GM23338 (cell line): Measurements from ENCODE around the gene LAMC3. TPM values are rescaled to one million over a fixed set of nuclear protein-coding genes. Genes with fewer than 3 reads are reported as not detected.

ENCODE experiments used
- ATAC-seq: fragments of 200-7000 bp; cut with Tn5 transposase; 3 replicates; pipeline ENCODE4 v1.9.1; 2020
- DNase-seq: peaks from one replicate; pipeline ENCODE4 v3.0.0-alpha.2; 2015; ENCODE audit warnings: low spot score
- H2AFZ ChIP-seq: fragments of 200-600 bp; sonication (generic); 2 replicates; pipeline ENCODE4 v1.8.0; 2016; ENCODE audit warnings: antibody characterized with exemption, mild to moderate bottlenecking, moderate library complexity
- H3F3A ChIP-seq: fragments of 200-600 bp; sonication (generic); replicated peaks from 2 replicates; pipeline ENCODE4 v1.8.0; 2017; ENCODE audit warnings: antibody characterized with exemption, mixed run types, low read depth
- H3K27ac ChIP-seq: fragments of 200-600 bp; sonication (generic); 2 replicates; pipeline ENCODE4 v1.6.1; 2016; ENCODE audit warnings: low read depth
- H3K27me3 ChIP-seq: fragments of 200-600 bp; sonication (generic); 2 replicates; pipeline ENCODE4 v1.8.0; 2016; ENCODE audit warnings: mild to moderate bottlenecking, mixed run types, moderate library complexity; ENCODE audit not compliant: insufficient read depth
- H3K36me3 ChIP-seq: fragments of 200-600 bp; sonication (generic); 2 replicates; pipeline ENCODE4 v1.8.0; 2016; ENCODE audit warnings: mild to moderate bottlenecking; ENCODE audit not compliant: insufficient read depth
- H3K4me1 ChIP-seq: fragments of 200-600 bp; sonication (generic); 2 replicates; pipeline ENCODE4 v1.8.0; 2016; ENCODE audit warnings: mild to moderate bottlenecking, moderate library complexity; ENCODE audit not compliant: insufficient read depth
- H3K4me2 ChIP-seq: fragments of 200-600 bp; sonication (generic); 2 replicates; pipeline ENCODE4 v1.7.1; 2017; ENCODE audit warnings: mixed run types
- H3K4me3 ChIP-seq: fragments of 200-600 bp; sonication (generic); 2 replicates; pipeline ENCODE4 v1.6.1; 2016; ENCODE audit warnings: mixed run types
- H3K79me2 ChIP-seq: fragments of 200-600 bp; sonication (generic); replicated peaks from 2 replicates; pipeline ENCODE4 v1.8.0; 2017; ENCODE audit warnings: mild to moderate bottlenecking; ENCODE audit not compliant: insufficient read depth
- H3K9me2 ChIP-seq: fragments of 200-600 bp; sonication (generic); 2 replicates; pipeline ENCODE4 v1.8.0; 2017; ENCODE audit not compliant: insufficient read depth
- H4K20me1 ChIP-seq: fragments of 200-600 bp; sonication (generic); replicated peaks from 2 replicates; pipeline ENCODE4 v1.8.0; 2017; ENCODE audit warnings: mild to moderate bottlenecking; ENCODE audit not compliant: insufficient read depth
- H3K27ac Mint-ChIP-seq: 2 replicates; pipeline ENCODE4 v1.8.0; 2020; ENCODE audit warnings: inconsistent platforms, mild to moderate bottlenecking, moderate library complexity, mixed read lengths
- H3K27me3 Mint-ChIP-seq: 3 replicates; pipeline ENCODE4 v1.8.0; 2022; ENCODE audit warnings: low read depth, mild to moderate bottlenecking, moderate library complexity, mixed read lengths, inconsistent platforms; ENCODE audit not compliant: insufficient read depth, poor library complexity
- H3K36me3 Mint-ChIP-seq: 3 replicates; pipeline ENCODE4 v1.8.0; 2021; ENCODE audit warnings: low read depth, mild to moderate bottlenecking, inconsistent platforms, moderate library complexity, mixed read lengths
- H3K4me1 Mint-ChIP-seq: 3 replicates; pipeline ENCODE4 v1.8.0; 2020; ENCODE audit warnings: mild to moderate bottlenecking, inconsistent platforms, mixed read lengths
- H3K4me3 Mint-ChIP-seq: 3 replicates; pipeline ENCODE4 v1.8.0; 2021; ENCODE audit warnings: moderate library complexity, mild to moderate bottlenecking, inconsistent platforms, mixed read lengths
- H3K9me3 Mint-ChIP-seq: 3 replicates; pipeline ENCODE4 v1.8.0; 2020; ENCODE audit warnings: moderate library complexity, mild to moderate bottlenecking, inconsistent platforms, mixed read lengths
- CREB1 ChIP-seq: fragments of 250-450 bp; sonication (Bioruptor Pico); IDR thresholded peaks from 2 replicates; pipeline ENCODE4 v1.5.0; 2020; ENCODE audit warnings: low read depth, mild to moderate bottlenecking, moderate library complexity
- CTCF ChIP-seq, 2 experiments: fragments of 200-600 bp in 1 of 2; sonication (generic) in 1 of 2; conservative IDR thresholded peaks; 2 replicates each; pipeline versions ENCODE4 v1.5.1 to v1.6.1; 2016 to 2017; ENCODE audit warnings: antibody characterized with exemption in 2 of 2, low read depth in 2 of 2, mild to moderate bottlenecking in 2 of 2, moderate library complexity in 1 of 2
- ETS1 ChIP-seq: IDR thresholded peaks from 2 replicates; pipeline ENCODE4 v1.6.1; 2016; ENCODE audit warnings: antibody characterized with exemption
- JUNB ChIP-seq: IDR thresholded peaks from one replicate; pipeline ENCODE4 v1.6.1; 2016; ENCODE audit warnings: antibody characterized with exemption; ENCODE audit not compliant: unreplicated experiment
- REST ChIP-seq: IDR thresholded peaks from one replicate; pipeline ENCODE4 v1.6.1; 2018; ENCODE audit warnings: antibody characterized with exemption; ENCODE audit not compliant: unreplicated experiment
- STAT1 ChIP-seq: IDR thresholded peaks from one replicate; pipeline ENCODE4 v1.6.1; 2016; ENCODE audit warnings: antibody characterized with exemption; ENCODE audit not compliant: unreplicated experiment
- ZNF114 ChIP-seq: fragments of 250-450 bp; sonication (Bioruptor Pico); IDR thresholded peaks from 2 replicates; pipeline ENCODE4 v1.5.0; 2020; ENCODE audit warnings: mild to moderate bottlenecking, moderate library complexity
- ZNF462 ChIP-seq: fragments of 250-450 bp; sonication (Bioruptor Pico); IDR thresholded peaks from 2 replicates; pipeline ENCODE4 v1.5.0; 2020; ENCODE audit warnings: mild to moderate bottlenecking, moderate library complexity
- polyA plus RNA-seq: library from polyadenylated mRNA; unstranded; fragments of >200 nt; fragmentation: Nextera tagmentation; extraction: Ambion mirVana; gene quantifications from 2 replicates; pipeline ENCODE4 v1.2.1, GENCODE V29; 2016
- total RNA-seq: library from RNA; depleted of rRNA; stranded (reverse); fragments of >200 nt; shearing (Covaris generic); gene quantifications from 2 replicates; pipeline ENCODE4 v1.2.3, GENCODE V29; 2014

Gene LAMC3
- total and polyA plus RNA-seq, 2 experiments from 2014 or later, result 9.0 to 27.4 TPM

- no peak overlapping the region for H3K4me3 Mint-ChIP-seq
- TF ChIP-seq ETS1, result no peak
- TF ChIP-seq REST, result no peak
- no peak for TF ChIP-seq ZNF114
- no peak for TF ChIP-seq STAT1
- no peak for TF ChIP-seq CTCF (conservative IDR thresholded peaks at IDR 0.05; ENCODE audit: low read depth in 2 of 2)
- TF ChIP-seq ZNF462 (CRISPR knock-in tag), result no peak
- TF ChIP-seq CREB1 (CRISPR knock-in tag), result no peak
- TF ChIP-seq JUNB, result no peak
- Histone ChIP-seq H3K4me3 (no peak overlapping the region), H3K9me2 (no peaks in the 10 kb centered on the region), H4K20me1 (no peaks in the 10 kb centered on the region), H3K4me2 (no peak overlapping the region), H3K4me1 (no peaks in the 10 kb centered on the region), H3K27me3 (no peaks in the 10 kb centered on the region), H3K27ac (no peak overlapping the region), H2AFZ (peak overlapping the region; percentile 56; the same call in 1 of the 2 replicates), H3K36me3 (no peaks in the 10 kb centered on the region), H3K79me2 (no peaks in the 10 kb centered on the region), H3F3A (no peaks in the 10 kb centered on the region)
- no peaks in the 10 kb centered on the region; the same call in 2 of the 3 replicates for H3K36me3 Mint-ChIP-seq
- ATAC-seq, result peak; percentile 50
- H3K27ac Mint-ChIP-seq, result peak overlapping the region; percentile 43; the same call in 1 of the 2 replicates
- no peak for DNase-seq
- H3K4me1 Mint-ChIP-seq, result peaks cover 9% of the 10 kb centered on the region; the same call in 2 of the 3 replicates
- peaks cover 6% of the 10 kb centered on the region for H3K27me3 Mint-ChIP-seq
- no peaks in the 10 kb centered on the region for H3K9me3 Mint-ChIP-seq
These were observed 35.9 kb upstream of the LAMC3 start for GRCh38 chr9:130972957-130973685.
